KG1 (cell line): Measurements from ENCODE around the gene POU2F3.
"Not testable (repeated sequence)": the region's sequence is repeated elsewhere in the genome, so short reads cannot be mapped to it uniquely, and the experiment has no call there.

Experiments used
- DNase-seq: peaks from one replicate; lab custom pipeline; 2025; lab: John Stamatoyannopoulos, UW

The POU2F3 gene

DNA sequence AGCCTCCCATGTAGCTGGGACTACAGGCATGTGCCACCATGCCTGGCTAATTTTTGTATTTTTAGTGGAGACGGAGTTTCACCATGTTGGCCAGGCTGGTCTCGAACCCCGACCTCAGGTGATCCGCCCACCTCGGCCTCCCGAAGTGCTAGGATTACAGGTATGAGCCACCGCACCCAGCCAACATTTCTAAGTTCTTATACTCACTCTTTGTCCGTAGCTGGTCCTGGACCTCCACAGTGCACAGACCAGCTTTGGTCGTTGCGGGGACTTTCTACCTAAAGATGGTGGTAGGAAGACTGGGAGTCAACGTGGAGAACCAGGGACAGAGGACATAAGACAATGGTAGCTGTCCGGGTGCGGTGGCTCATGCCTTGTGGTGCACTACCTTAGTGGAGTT is 13.4 kb downstream of the POU2F3 start:
- not testable (repeated sequence) for DNase-seq

GRCh38 chr11:120254788-120255518 is 15.0 kb downstream of the POU2F3 start:
- no peak for DNase-seq

GRCh38 chr11:120255519-120255866 is 15.6 kb downstream of the POU2F3 start:
- DNase-seq, result no peak

- DNase-seq, result no peak
These were observed 16.2 kb downstream of the POU2F3 start for GRCh38 chr11:120256178-120256577.

DNA sequence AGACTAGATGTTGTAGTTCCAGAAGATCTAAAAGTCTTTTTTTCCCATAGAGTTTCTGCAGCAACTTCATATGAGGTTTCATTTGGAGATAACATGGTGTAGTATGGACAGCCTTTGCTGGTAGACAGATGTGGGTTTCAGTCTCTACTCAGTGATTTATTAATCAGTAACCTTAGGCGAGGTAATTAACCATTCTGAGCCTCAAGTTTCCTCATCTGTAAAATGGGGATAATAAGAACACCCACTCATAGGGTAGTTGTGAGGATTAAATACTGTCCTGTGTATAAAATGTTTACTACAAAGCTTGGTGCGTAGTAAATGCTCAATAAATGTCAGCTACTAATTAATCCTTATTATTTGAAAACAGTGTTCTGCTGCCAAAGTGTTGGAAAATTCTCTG is 16.8 kb downstream of the POU2F3 start:
- no peak for DNase-seq

GRCh38 chr11:120257346-120257745 is 17.4 kb downstream of the POU2F3 start:
- DNase-seq, result no peak

DNA sequence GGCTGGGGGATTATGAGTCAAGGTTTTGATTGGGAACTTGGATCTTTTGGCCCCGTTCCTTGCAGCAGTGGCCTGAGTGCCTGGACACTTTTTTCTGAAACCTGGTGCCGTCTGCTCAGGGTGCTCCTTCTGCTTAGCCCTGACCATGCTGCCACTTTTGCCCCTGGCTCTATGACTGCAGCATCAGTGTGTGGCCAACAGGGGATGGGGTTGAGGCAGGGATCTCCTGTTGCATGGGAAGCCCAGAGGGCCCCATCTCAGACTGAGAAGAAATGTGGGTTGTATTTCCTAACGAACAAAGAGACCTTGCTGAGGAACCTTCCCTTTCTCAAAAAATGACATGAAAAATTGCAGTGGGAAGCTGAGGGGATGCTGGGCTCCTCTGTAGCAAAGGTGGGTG is 18.7 kb downstream of the POU2F3 start:
- DNase-seq, result no peak

DNA sequence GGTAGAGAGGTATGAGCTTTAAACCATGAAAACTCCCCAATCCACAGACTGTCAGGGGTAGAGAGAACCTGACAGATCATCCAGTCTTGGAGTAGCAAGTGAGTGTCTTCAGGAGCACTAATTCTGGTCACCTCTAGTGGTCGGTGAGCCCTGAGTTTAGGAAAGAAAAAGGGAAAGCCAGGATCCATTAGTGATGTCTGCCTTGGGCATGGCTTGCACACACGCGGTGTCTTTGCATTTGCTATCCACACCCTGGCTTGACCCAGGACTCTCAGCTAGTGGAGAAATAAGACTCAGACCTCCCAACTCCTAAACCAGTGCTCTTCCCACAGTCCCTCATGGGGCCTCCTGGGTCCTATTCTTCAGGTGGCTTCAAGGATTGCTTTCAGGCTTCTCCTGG is 19.3 kb downstream of the POU2F3 start:
- no peak for DNase-seq

DNA sequence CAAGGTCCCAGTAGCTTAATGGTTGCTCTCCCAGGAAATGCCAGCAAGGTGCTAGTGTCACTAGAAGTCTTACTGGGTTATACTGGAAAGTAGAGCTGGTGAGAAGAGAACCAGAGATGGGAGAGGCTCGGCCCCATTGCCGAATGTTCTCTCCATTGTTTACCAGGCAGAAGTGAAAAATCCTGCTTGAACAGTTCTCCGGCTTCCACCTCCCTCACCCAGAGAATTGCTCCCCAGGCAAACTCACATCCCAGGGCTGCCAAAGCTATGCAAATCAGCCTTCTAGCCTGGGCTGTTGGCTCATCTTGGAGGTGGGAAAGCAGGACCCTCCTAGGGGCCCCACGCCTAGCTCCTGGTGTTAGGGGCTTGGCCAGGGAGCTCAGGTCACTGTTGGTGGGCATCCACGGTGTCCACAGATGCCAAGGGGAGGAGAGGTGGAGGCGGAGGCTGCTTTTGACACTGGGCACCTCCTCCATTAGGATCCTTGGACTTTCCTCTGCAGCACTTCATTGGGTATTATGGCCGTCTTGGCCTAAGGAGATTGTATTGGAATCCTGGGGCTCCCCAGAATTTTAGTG is 20.1 kb downstream of the POU2F3 start:
- DNase-seq, result no peak

- DNase-seq, result no peak
These were observed 20.7 kb downstream of the POU2F3 start for GRCh38 chr11:120260616-120261015.

- no peak for DNase-seq
These were observed 21.4 kb downstream of the POU2F3 start for GRCh38 chr11:120261321-120261720.

DNA sequence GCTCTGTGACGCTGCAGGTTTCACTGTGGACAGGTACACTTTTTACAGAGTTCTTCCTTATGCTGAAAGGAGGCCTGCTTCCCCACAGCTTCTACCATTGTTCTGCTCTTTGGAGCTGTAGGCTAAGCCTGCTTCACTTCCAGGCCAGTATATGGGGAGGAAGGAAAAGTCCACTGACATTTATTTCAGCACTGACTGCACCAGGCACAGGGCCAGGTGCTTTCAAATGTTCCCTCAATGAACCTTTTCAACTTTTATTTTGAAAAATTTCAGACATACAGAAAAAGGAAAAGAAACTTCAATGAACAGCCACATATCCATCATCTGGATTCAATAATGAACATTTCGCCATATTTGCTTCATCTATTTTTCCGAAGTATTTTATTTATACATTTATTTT is 22.0 kb downstream of the POU2F3 start:
- no peak for DNase-seq

DNA sequence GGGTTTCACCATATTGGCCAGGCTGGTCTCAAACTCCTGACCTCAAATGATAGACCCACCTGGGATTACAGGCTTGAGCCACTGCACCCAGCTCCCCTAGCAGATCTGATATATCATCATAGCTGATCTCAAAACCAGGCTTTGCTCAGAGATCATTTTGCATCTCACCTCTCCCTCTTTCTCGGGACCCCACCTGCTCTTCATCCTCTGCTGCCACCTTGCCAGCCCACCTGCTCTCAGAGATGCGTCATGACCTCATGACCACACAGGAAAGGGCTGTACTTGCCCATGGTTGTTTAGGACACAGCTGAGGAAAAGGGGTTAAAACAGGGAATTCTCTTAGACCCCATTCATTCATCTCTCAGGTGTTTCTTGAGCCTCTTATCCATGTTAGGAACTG is 27.4 kb downstream of the POU2F3 start:
- DNase-seq, result no peak

DNA sequence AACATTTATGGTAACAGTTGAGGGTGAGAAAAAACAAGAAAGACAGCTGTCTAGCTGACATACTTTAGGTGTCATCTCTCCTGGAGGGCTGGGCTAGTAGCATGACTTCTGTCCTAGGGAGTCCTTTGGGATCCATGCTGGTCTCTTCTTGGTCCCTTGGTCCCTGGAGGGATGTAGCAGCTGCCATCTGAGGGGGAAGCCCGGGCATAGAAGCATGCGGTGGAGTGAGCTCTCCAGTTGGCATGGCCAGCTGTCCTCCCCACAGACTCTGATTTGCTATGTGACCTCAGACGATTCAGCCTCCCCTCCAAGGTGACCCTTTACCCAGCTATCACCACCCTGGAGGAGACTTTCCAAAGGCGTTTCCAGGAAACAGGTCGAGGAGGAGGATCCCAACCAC is 28.7 kb downstream of the POU2F3 start:
- DNase-seq, result no peak

GRCh38 chr11:120270386-120270785 is 30.4 kb downstream of the POU2F3 start:
- DNase-seq, result no peak

DNA sequence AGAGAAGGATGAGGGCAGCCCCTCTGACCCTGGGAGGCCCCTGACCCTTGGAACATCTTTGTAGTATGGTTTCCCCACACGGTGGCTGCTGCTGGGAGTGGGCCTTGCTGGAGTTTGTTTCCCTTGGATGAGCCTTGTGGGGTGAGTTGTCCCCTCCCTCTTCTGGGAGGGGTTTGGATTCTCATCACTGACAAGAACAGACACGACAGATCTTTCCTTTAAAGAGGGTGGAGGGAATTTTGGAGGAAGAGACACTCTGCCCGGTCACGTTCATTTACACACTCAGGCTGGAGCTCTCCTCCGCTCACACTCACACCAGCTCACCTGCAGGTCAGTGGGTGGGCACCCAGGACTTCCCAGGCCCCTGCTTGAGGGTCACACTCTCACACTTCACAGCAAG is 31.7 kb downstream of the POU2F3 start:
- DNase-seq, result no peak

- DNase-seq, result no peak
These were observed 32.4 kb downstream of the POU2F3 start for GRCh38 chr11:120272303-120272702.

DNA sequence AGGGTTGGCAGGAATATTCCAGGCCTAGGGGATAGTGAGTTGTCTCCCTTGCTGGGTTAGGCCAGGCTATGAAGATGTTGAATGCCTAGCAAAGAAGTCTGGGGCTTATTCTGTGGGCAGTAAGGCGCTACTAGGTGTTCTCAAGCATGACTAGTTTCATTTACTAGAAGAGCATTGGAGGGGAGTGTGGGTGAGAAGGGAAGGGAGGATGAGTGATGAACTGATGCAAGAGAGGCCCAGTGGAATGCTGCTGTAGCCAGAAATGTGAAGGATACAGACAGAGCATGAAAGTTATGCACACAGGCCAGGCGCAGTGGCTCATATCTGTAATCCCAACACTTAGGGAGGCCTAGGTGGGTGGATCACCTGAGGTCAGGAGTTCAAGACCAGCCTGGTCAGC is 33.5 kb downstream of the POU2F3 start:
- DNase-seq, result no peak

GRCh38 chr11:120273956-120274355 is 34.0 kb downstream of the POU2F3 start:
- not testable (repeated sequence) for DNase-seq

DNA sequence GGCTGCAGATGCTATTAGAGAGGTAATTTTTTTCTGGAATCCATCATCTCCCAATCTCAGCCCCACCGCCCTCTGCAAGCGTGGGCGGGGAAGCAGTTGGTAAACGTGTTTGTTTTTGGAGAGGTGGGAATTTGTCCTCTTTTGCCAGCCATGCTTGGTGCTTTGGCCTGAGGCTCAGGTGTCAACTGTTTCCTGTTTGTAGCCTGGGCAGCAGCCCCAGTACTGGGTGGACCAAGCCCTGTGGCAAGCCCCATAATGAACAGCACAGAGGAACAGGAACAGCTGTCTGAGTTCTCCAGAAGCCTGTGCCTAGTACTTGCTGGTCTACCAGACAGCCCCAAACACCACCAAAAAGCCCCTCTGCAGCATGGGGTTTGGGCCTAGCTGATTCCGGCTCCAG is 39.6 kb downstream of the POU2F3 start:
- DNase-seq, result no peak

- no peak for DNase-seq
These were observed 40.7 kb downstream of the POU2F3 start for GRCh38 chr11:120280600-120281051.

DNA sequence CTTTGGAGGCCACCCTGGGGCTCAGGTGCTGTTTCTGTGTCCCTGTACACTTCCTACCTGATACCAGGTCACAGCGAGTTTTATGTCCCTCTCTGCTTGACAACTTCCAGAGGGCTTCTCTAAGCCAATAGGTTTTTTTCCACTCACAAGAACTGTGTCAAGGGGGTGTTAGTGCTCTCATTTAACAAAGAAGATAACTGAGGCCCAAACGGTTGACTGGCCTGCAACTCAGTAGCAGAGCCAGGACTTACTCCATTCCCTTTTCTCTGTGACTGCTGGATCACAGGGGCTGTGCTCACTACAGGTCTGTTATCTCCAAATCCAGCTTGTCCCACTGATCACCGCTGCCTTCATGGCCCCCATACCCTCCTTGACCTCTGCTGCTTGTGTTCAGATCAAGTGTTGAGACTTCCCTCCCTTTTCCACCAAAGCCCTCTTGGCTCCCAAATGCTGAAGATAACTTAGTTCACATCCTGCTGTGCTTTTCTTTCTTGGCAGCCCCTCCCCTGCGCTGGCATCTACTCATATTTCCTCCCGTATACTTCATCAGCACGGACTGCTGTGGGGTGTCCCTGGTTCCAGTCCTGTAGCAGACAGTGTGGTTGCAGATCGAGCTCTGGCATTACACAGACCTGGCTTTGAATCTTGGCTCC is 41.3 kb downstream of the POU2F3 start:
- no peak for DNase-seq

DNA sequence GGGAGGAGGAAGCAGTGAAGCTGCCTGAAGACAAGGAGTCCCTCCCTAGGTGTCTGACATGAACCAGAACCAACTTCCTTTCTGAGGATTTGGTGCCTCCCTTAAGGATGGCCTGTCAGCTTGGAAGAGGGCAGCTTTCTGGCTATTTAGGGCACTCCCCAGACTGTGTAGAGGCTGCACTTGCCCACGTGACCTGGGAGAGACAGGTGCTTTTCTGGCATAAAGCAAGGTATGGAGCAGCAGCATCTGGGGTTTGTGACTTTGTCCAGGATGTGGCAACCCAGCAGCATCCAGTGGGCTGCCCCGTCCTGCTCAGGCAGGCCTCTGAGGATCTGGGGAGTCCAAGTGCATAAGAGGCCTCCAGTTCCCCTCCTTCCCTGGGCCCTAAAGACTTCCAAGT is 43.2 kb downstream of the POU2F3 start:
- no peak for DNase-seq

GRCh38 chr11:120284272-120284671 is 44.3 kb downstream of the POU2F3 start:
- DNase-seq, result no peak
